AG09309 (cell line): ENCODE results near the gene SH3TC1.

ENCODE experiments used
- DNase-seq: peaks from one replicate; pipeline ENCODE4 v3.0.0-alpha.2; 2010; ENCODE audit warnings: low read depth
- H3K4me3 ChIP-seq: 2 replicates; pipeline ENCODE4 v1.5.1; 2011; ENCODE audit warnings: mild to moderate bottlenecking, low read depth, low read length, moderate library complexity; ENCODE audit not compliant: control insufficient read depth
- CTCF ChIP-seq: IDR thresholded peaks from 2 replicates; pipeline ENCODE4 v1.5.1; 2011; ENCODE audit warnings: mild to moderate bottlenecking, low read depth, low read length, inconsistent platforms; ENCODE audit not compliant: insufficient read depth, control insufficient read depth; ENCODE audit errors: missing control alignments

Gene SH3TC1

GRCh38 chr4:8236106-8236919, 37.2 kb downstream of the SH3TC1 start:
- no peak for DNase-seq
- TF ChIP-seq CTCF, result no peak
- no peak overlapping the region for H3K4me3 ChIP-seq

- no peak overlapping the region for H3K4me3 ChIP-seq
- no peak for DNase-seq
- TF ChIP-seq CTCF, result no peak
These were observed 37.8 kb downstream of the SH3TC1 start for GRCh38 chr4:8236920-8237195.

GRCh38 chr4:8237256-8237989, 38.3 kb downstream of the SH3TC1 start:
- DNase-seq, result no peak
- H3K4me3 ChIP-seq, result no peak overlapping the region
- TF ChIP-seq CTCF, result no peak

GRCh38 chr4:8238036-8238511, 39.0 kb downstream of the SH3TC1 start:
- no peak for TF ChIP-seq CTCF
- H3K4me3 ChIP-seq, result no peak overlapping the region
- DNase-seq, result no peak

DNA sequence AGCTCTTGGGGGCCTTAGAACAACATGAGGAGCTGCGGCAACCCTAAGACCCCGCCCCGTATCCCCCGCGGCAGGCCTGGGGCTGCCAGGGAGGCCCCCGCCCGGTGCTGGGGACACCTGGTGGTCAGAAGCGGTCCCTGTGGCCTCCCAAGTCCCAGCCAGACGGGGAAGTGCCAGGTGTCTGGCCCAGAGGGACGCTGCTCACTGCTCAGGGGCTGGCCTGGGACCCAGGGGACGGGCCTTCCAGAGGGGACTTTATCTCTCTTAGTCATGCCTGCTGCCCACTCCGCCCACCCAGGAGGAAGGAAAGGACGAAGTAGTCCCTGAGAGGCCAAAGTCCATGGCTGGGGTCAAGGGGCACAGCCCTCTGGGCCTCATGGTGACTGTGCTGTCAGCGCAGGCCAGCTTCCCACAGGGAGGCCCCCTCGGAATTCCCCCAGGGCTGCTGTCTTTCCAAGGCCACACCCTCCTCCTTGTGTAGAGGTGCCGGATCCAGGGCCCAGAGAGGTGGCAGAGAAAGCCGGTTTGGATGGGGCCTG, 39.5 kb downstream of the SH3TC1 start:
- TF ChIP-seq CTCF, result peak; percentile 42
- H3K4me3 ChIP-seq, result no peak overlapping the region
- DNase-seq, result no peak

DNA sequence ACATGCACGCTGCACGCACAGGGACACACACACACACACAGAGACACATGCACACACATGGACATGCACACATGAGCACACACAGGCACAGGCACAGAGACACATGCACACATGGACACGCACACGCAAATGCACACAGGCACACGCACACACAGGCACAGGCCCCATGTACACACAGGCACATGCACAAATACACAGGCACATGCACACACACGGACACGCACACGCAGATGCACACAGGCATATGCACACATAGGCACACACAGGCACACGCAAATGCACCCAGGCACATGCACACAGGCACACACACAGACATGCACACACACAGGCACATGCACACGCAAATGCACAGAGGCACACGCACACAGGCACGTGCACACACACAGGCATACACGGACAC, 40.1 kb downstream of the SH3TC1 start:
- no peak for DNase-seq
- TF ChIP-seq CTCF, result no peak
- H3K4me3 ChIP-seq, result no peak overlapping the region
